Fibroblast of the conjunctiva (primary cell): ENCODE data around the gene ALPI.

Experiments
- DNase-seq: peaks from one replicate; pipeline ENCODE4 v3.0.0-alpha.2; 2010; ENCODE audit warnings: low read depth

Gene ALPI

DNA sequence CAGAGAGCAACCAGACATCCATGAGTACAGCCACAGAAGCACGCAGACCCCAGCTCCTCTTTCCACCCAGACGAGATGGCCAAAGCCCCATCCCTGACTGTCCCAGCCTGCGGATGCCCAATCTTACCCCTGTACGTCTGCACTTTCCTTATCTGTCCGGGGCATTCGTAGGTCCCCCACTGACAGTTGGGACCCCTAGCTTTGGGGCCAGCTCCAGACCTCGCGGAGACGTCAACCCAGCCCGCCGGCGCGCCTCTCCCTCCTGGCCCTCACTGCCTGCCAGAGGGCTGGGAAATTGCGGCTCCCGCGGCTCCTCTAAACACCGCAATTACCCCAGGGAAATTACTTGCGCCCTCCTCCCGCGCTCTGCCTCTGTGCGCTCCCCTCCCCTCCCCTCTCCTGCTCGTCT is 29.4 kb downstream of the ALPI start:
- no peak for DNase-seq

DNA sequence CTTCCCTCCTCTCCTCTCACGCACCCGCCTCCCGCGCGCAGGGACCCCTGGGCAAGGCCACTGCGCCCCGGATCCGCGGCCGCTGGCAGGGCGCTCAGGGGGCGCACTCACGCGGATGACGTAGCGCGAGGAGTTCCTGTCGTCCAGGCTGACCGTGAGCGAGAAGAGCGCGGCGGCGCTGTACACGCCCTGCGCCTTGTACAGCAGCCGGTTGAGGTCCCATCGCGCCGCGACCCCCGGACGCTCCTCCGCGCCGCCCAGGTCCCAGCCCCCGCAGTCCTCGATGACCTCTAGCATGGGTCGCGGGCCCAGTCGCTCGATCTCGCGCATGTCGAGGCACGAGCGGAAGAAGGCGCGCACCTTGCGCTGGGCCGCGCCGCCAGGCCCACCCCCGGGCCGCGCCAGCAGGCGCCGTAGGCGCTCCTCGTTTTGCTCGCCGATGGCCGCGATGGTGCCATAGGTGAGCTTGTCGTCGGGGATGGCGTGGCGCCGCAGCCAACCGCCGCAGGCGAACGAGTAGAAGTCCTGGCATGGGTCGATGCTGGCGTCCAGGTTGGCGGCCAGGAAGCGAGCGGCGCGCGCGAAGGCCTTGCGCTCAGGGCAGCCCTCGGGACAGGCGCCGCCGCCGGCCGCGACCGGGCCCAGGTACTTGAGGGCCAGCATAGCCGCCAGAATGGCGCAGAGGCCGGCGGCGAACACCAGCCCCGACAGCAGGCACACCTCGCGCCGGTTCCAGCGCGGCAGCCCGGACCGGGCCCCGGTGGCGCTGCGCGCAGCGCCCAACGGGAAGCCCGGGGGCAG is 30.0 kb downstream of the ALPI start:
- no peak for DNase-seq

DNA sequence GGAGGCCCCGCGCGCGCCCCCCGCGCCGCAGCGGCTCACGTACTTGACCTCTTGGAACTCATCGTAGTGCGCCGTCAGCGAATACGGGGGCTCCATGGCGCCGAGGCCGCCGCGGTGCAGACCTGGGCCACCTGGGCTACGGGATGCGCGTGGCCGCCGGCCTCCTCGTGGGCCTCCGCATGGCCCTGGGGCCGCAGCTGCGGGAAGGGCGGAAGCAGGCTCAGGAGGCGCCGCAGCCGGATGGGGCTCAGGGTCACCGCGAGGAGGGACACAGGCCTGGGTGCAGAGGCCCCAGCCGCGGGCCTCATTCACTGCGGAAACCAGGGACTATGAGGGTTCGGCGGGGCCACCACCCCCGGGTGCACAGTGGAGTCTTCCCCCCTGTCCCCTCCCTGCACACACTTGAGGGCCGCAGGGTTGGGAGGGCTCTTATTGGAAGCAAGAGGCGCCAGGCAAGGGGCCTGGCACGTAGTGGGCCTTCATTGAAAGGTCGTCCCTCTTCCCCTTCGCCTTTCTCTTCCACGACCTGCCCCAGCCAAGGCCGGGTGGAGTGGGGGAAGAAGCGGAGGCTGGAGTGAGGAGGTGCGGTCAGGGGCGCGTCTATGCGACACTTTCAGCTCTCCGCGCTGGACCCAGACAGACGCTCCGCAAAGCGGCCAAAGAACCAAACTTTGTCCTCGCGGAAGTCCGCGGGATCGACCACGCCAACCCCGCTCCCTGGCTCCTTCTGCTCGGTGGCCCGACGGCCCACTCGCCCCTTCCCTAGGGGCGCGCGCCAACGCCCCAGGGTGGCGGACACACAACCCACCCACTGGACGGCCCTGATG is 30.8 kb downstream of the ALPI start:
- DNase-seq: no peak

DNA sequence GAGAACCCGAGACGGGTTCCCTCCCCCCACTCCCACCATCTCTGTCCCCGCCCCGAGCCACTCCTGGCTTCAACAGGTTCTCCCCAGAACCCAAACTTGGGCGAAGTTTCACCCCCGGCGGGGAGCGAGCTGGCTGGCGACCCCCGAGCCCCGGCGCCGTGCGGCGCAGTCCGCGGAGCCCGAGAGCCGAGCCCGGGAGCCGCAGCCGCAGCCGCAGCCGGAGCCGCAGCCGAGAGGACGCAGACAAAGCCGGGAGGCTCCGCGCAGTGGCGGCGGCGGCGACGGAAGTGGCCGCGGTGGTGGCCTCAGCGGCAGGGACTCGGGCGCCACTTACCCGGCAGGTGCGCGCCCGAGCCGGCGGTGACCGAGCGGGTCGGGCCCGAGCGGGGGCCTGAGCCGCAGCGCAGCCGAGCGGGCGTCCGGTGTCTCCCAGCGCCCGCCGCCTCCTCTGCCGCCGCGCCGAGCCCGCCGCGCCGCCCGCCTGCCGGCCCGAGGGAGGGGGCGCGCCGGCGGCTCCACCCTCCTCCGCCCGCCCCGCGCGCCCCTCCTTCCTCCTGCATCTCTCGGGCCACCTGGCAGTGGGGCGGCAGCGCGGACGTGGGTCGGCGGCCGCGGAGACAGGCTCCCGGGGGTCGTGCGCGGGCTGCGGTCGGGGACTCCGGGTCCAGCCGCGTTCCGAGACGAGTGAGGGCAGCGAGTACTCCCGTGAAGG is 31.6 kb downstream of the ALPI start, which contains the start of gene ECEL1:
TSS of gene ECEL1 (minus strand) at position 450 of the 712 bp plus-strand sequence. CDS start 1,181 bp downstream, outside the sequence.
- DNase-seq: no peak

DNA sequence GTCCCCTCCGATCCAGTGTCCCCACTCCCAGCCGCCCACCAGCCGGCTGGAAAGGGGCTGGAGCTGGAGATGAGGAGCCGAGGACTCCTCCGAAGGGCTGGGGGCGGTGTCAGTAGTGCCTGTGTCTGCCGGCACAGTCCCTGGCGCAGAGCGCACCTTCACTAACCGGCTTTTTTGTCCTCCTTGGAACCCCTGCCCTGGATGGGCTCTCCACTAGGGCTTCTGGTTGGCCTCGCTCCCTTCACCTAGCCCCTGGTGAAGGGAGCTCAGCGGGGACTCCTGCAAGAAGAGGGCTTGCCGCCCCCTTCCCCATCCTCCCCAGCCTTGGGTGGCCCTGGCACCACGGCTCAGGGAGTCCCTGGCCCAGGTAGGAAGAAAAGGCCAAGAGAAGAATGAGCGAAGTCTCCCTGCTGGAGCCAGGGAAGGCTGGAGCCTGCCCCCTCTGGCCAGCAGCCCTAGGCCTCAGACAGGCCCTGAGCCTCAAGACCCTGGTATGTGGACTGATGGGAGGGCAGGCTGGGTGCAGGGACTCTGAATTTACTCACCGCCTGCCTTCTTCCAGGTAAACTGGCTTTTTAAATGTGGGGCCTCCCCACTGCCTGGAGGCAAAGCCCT is 32.3 kb downstream of the ALPI start:
- no peak for DNase-seq

DNA sequence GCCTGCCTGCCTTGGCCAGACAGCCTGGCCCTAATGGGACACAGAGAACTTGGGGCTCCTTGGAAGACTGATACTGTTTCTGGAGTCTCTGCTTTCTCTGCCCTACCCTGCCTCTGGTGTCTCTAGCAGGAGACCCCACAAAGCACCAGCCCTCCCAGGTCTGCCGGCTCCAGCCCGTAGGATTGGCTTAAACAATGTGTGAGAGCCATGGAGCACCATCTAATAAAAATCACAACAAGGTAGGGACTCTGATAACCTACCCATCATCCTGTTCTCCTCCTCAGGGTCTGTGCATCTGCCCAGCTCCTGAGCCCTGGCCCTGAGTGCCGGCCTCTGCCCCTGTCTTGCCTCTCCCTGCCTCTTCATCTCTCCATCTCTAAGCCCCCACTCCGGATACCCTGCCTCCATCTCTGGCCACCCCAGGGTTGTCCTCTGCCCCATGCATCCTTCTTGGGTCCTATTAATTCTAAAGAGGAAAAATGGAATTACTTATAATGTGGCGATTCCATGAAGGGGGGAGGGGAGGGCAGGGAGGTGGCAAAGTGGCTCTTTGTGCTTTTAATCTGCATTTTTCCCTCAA is 32.9 kb downstream of the ALPI start:
- DNase-seq: no peak

DNA sequence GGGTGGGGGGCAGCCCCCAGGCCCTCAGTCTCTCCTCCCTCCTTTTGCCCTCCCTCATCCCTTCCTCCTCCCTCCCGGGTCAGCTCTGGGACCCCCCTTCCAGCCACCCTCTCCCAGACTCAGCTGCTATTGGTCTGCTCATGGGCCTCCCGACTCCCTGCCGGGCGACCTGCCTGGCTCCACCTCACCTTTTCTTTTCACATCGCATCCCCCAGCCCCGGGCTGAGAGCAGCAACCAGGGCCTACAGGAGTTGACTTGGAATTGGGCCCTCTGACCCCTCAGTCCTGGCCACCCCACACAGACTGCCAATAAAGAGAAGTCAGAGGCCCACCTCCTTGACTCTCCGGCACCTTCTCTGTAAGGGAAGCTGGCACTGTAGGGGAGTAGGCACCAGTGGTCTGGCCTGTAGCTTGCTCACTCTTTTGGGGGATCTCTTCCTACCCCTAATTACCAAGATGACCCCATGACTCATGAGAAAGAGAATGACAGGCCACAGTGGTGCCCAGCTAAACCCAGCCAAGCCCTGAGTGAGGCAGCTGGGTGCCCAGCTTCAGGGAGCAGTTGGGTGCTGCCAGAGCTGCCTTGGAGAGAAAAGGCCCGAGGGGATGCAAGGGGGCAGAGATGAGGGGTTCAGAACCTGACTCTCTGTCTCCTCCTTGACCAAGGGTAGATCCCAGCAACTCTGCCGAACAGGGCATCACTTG is 33.7 kb downstream of the ALPI start:
- no peak for DNase-seq

DNA sequence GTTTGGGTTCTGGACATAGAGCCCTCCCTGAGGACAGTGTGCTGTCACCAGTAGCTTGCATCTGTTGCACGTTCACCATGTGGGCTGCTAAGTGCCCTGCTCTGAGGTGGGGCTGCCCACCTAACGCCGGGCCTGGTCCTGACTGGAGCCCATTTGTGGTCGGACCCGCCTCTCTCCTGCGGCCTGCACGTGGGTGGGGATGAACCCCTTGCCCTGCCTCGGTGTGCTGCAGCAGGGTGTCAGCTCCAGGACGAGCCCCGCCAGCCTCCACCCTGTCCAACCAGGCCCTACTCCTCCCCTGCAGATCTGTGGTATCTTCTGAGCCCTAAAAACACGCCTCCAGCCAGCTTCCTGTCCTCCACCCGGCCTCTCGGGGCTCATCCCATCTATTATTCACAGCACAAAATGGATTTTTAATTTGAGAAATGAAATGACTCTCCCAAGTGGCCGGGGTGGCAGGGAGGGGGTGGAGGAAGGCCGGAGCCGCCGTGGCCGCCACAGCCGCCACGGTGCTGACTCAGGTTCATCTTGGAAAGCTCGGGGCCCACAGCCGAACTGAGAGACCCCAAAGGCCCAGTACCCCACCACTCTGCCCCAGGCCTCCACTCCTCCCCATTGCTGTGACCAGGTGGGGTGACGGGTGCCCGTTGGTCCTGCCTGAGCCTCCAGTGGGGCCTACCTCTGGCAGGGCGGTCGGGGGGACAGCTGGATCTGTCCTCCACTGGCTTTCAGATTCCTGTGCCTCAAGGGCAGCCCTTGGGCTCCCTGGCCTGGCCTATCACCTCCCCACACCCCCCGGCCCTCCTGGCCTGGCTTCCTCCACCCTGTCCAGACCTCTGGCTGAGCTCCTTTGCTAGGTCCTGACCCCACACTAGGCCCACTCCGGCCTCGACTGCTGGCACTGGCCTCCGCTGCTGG is 34.5 kb downstream of the ALPI start:
- DNase-seq: no peak

DNA sequence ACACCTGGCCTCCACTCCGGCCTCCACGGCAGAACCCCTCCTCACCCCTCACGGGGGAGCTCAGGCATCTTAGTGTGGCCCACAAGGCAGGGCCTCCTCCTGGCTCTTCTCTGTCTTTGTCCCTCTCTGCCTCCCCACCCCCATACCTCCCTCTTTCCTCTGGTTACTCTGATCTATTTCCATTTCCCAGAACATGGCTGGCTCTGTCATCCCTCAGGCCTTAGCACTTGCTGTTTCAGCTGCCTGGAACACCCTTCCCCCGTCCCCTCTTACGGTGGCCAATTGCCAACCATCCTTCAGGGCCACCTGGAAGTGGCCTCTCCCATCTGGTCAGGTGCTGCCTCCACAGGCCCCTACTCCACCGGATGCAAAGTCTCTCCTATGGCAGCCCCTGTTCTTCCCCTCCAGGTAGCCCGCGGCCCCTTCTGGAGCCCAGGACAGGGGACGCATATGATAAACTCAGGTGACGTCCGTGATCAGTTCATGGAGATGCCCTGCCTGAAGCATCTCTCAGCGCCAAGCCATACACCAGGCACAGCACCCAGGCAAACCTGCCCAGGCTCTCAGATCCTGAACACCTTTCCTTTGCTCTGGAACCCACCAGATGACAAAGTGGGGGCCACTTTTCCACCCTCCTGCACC is 35.3 kb downstream of the ALPI start:
- no peak for DNase-seq

DNA sequence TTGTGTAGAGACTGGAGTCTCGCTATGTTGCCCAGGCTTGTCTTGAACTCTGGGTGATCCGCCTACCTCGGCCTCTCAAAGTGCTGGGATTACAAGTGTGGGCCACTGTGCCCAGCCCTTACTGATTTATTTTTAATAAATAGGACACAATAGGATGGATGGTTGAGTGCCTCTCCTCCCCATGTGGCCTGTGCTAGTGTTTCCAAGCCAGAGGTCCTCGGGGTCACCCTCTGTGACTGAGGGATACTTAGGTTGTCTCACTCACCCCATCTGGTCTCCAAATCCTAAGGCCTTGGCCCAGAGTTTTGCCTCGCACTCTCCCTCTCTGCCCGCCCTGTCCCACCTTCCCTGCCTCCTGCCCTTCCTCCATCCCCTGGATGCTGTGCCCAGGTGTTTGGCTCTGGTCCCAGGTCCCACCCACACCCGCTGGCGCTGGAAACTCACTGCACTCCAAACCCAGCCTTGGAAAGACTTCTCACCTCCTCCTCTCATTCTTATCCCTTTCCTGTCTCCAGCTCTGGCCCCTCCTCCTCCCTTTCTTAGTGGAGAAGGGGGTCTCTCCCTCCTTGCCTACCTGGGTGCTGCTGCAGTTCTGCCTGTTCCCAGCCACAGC is 36.4 kb downstream of the ALPI start:
- DNase-seq: no peak

DNA sequence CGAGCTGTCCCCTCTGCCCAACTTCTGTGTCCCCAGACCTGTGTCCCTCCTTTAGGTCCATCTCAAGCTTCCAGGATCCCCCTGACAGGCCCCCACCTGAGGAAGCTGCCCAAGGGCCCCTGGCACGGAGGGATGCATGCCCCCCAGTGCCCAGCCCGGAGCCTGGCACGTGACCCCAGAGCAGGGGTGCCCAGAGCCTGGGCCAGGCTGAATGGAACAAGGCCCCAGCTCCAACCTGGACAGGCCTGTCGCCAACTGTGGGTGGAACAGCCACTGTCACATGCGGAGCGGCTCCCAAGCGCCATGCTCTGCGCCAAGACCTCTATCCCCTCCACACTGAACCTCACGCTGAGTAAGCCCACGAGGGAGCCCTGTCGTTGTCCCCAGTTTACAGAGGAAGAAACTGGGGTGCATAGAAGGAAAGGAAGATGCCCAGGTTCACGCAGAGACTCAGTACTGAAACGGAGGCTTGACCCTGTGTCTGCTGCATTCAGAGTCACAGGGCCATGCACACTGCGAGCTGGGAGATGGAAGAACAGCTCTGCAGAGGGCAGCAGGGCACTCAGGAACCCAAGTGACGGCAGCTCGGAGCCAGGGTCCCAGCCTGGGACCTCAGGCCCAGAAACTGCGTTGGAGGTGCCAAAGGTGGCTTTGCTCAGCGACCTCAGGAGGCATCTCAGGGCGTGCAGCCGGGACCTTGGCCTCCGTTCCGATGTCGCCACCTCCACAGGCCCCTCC is 37.2 kb downstream of the ALPI start:
- no peak for DNase-seq

DNA sequence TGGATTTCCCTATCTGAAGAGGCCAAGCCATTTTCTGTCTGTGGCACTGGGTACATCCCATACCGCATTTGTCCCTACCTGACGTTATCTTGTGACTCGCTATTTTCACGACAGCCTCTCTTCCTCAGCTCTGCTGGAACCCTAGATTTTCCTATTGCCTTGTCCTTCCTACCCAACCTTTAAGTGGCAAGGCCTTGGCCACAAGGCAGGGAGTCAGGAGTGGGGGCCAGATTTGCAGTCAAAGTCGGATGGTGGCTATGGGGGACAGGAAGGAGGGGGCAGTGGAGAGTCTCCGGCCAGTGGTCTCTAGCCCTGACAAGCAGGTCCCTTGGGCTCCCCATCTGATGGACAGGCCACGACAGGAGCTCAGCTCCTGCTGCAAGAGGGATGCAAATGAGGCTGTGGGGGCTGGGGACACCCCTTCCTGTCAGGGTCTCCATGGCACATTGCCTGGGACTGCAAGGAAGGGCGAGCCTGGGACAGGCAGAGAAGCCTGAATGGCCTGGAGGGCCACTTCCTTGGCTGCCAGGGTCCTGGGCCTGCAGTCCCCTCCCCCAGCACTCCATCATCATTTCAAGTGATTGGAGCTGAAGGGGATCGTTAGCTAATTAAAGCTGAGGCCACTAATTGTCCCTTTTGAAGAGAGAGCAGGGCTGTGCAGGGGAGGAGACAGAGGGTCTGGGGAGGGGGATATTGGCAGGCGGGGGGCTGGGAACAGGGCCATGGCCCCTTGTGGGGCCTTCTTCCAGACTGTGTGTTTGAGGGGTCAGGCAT is 37.9 kb downstream of the ALPI start:
- no peak for DNase-seq

DNA sequence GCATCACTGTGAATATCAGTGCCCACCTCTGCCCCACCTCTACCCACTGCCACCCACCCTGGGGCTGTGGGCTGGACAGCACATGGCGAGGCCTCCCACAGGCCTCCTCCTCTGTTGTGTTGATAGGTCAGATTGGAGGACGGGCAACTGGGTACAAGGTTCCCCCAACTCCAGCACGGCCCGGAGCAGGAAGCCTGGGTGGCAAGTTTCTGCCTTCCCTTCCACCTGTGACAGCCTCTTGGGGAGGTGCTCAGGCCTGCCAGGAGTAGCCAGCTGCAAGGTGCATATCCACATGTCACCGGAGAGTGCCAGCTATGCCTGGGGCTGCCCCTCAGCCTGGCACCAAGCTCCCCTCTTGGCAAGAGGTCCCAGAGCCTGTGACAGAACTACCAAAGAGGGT is 38.6 kb downstream of the ALPI start:
- DNase-seq: no peak

DNA sequence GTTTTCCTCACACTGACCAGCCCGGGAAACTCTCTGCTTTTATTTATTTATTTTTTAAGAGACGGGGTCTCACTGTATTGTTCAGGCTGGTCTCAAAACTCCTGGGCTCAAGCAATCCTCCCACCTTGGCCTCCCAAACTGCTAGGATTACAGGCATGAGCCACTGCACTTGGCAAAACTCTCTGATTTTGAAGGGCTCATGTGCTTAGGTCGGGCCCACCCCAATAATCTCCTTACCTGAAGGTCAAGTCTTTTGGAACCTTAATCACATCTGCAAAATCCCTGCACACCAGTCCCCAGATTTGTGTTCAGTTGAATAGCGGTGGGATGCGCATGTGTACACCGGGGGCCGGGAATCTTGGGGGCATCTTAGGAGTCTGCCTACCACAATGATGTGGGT is 39.3 kb downstream of the ALPI start:
- no peak for DNase-seq

DNA sequence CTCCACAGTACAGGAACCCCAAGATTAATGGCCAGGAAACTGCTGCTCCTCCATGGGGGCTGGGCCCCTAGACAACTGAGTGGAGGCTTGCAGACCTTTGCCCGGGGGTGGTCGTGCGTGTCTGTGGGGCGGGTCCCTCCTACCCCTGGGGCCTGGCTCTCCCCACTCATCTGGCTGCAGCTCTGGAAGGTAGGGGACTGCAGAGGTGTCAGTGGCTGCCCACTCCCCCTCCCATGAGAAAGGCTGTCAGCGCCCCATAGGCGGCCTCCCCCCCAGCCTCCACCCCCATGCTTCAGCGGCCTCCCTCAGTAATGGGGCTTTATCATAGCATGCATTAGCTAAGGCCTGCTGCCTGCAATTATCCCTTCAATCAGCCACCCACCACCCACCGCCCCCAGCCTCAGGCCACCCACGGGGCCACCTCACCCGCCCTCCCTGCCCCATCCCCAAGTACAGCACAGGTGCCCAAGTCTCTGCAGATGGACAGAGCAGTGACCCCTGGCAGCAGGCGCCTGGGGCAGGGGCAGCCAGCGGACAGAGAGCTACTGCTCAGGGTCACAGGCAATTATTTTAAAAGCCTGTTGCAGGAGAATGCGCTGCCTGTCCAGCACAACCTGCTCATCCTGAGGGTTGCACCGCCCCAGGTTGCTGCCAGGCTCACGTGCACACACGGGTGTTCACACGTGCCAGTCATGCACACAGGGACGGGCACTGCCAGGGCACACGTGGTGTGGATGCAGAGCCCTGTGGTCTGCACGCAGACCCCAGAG is 40.7 kb downstream of the ALPI start:
- no peak for DNase-seq

DNA sequence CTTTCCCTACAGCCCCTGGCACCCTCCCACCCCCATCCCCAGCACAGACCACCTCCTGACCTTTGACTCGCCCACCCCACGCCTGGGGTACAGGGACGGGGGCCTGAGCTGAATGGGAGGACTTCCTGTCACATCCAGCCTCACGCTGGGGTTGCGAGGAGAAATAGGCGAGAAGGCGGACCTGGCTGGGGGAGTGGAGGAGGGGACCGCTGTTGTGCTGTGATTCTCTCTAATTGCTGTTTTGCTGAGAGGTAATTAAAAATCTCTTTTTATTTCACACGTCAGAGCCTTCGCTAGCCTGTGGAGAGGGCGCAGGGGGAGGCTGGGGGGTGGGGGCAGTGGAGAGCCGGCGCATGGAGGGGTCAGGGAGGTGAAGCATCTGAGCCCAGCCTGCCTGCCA is 41.4 kb downstream of the ALPI start:
- DNase-seq: no peak

DNA sequence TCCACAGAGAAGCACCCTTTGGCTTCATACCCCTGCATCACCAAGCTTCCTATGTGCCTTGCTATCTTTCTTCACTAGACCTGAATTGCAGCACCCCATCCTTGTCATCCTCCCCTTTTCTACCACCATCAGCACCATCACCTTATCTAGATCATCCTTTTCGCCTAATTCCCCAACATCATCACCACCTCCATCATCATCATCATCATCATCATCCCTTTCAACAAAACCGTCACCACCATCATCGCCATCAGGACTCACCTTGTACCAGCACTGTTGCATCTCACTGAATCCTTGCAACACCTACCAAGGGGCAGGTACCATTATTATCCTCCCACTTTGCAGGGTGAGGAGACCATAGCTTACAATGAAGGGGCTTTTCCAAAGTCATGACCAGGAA is 42.5 kb downstream of the ALPI start:
- DNase-seq: no peak
